Erythroblast (primary cell): ENCODE data around the gene PRSS38.

Experiments used
- GATA1 ChIP-seq: IDR thresholded peaks from 2 replicates; pipeline ENCODE4 v1.6.1; 2011; ENCODE audit warnings: low read depth, mild to moderate bottlenecking, control low read depth, low read length, moderate library complexity
- POLR2A ChIP-seq: IDR thresholded peaks from 2 replicates; pipeline ENCODE4 v1.6.1; 2011; ENCODE audit warnings: mild to moderate bottlenecking, low read length

DNA sequence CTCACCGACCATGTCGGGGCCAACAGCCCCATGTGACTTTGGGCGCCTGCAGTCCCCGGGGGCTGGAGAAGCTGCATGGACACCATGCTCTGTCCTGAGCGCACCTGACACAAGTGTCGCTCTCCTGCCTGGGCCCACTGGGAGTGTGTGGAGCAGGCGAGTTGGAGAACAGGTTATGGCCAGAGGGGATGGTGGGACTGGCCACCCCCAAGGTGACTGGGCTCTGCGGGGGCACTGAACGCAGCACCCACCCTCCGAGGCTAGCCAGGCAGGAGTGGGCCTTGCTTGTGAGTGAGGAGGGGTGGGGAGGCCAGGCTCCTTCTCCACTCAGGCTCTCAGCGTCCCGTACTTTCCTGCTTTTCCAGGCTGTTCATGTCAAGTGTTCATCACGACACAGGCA lies 44.7 kb upstream of the PRSS38 start:
- no peak for TF ChIP-seq POLR2A
- no peak for TF ChIP-seq GATA1
